Colon (tissue), 2 donors: ENCODE results near the gene PTPRM.

Experiments used
- FAIRE-seq: peaks from 2 replicates; lab custom pipeline; 2012; peaks lifted over from hg19 to GRCh38; lab: Jason Lieb, UNC
- donor health status: control.
- donor health status: control.

The PTPRM gene

DNA sequence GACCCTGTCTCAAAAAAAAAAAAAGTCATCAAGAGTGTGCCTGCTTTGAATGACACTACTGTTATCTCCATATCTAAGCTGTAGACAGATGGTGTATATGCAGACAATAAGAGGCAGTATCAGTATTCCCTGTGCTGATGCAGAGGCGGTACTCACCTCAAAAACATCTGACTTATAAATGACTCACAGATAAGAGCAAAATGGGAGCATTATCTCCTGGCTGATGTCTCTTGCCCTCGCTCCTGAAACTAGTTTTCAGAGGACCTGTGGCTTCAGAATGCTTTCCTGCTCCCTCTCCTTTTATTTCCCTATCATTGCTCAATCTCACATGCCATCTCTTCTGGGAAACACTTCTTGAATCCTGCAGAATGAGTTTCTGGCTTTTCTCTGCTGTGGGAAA, 289.6 kb downstream of the PTPRM start:
- FAIRE-seq: no peak

DNA sequence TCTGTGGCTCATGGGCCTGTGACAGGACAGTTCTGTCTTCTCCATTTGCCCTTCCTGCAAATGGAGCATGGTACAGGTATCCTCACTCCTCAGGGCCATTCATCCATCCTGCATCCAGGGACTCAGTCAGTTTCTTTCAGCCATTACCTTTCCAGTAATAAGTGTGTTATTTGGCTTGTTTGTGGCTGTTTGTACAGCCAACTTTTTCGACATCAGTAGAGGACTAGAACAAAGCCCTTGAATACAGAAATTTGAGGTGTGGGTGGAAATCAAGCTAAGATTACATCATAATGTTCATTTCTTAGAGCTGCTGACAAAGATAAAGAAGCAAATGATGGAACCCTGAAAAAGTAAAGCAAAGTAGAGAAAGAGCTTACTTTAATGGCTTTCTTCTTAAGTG, 290.4 kb downstream of the PTPRM start:
- FAIRE-seq: no peak

DNA sequence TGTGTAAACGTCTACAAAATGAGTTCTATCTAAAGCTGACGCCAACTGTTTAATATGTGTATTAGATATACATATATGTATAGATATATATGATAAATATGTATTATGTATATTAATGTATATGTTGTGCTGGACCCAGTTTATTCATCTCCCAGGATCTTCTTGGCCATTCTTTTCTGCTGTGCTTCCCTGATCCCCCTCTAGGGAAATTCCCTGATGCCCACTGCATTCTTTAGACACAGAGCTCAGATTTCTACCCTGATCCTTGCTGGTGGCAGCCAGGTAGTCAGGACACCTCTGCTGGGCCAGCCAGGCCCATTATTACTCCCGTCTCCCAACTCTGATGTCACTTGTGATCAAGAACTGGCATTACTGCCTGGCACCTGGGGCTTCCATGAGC, 292.0 kb downstream of the PTPRM start:
- FAIRE-seq: no peak

- no peak for FAIRE-seq
These were observed 303.1 kb downstream of the PTPRM start for GRCh38 chr18:7870266-7870665.

GRCh38 chr18:7870855-7871254, 303.7 kb downstream of the PTPRM start:
- FAIRE-seq: no peak

GRCh38 chr18:7871560-7872456, 304.7 kb downstream of the PTPRM start:
- no peak for FAIRE-seq

DNA sequence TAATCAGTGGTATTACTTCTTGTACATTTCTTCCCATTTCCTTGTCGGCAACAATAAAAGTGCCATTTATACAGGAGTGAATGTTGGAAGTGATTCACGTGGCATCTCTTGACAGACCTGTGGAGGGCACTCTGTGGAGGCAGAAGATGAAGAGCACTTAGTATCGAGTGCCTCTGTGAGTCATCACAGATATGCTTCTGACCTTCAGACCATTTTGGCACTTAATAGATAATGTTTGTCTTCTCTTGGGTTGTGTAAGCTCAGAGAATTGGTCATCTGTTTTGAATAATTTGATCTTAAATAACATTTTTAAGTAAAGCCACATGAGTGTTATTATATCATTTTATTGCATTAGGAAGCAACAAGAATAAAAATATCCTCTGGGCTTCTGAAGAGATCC, 305.5 kb downstream of the PTPRM start:
- FAIRE-seq: no peak

DNA sequence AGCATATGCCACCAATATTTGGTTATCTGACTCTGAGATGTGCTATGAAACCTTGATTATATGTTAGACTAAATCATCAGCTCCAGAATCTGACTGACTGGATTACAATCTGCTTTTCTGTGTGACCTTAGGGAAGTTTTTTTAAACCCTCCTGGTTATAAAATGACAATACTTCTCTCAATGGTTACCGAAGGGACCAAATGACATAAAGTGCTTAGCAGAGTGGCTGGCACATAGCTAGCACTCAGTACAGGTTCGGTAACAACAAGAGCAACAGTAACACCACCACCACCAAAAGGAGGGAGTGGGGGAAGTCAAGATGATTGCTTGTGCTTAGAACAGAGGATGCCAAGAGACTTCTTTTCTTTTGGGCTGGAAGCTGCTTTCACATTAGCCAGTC, 306.2 kb downstream of the PTPRM start:
- FAIRE-seq: no peak

DNA sequence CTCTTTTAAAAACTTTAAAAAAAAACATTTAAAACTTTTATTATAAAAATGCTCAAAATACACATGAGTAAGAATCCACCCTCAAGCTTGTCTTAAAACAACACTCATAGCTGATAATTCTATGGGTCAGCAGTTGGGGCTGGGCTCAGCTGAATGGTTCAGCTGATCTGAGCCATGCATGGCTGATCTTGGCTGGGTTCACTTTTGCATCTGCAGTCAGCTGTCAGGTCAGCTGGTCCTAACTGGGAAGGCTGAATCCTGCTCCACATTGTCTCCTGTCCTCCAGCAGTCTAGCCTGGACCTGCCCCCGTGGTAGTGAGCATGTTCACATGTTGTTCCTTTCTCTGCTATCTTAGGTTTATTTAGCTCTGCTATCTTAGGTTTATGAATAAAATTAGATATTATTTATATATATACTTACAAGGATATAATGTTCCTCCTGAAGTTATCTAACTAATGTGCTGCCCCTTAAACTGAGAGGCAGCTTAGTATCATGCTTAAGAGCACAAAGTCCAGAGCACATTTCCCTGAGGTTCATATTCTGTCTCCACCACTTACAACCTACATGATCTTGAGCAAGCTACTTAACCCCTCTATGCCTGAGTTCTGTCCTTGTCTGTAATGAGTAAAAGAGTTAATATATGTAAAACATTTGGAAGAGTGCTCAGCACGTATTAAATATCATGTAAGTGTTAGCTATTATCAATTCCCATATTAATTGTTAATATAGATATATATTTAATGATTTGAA, 309.4 kb downstream of the PTPRM start:
- no peak for FAIRE-seq

DNA sequence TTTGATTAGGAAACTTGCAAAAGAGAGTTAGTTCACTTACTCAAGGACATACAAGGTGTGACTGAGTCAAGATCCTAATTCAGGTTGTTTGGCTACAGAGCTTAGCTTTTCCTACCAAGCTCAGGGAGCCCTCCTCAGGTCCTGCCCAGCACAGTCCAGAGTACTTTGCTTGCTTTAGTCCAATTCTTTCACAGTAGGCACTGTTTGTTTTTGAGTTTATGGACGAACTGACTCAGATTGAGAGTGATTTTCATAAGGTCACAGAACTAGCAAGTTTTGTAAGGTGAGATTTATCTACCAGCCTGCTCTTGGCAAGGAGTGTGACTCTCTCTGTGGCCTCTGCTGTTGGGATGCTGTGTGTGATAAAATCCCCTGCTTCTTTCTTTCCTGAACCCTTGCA, 310.5 kb downstream of the PTPRM start:
- no peak for FAIRE-seq

DNA sequence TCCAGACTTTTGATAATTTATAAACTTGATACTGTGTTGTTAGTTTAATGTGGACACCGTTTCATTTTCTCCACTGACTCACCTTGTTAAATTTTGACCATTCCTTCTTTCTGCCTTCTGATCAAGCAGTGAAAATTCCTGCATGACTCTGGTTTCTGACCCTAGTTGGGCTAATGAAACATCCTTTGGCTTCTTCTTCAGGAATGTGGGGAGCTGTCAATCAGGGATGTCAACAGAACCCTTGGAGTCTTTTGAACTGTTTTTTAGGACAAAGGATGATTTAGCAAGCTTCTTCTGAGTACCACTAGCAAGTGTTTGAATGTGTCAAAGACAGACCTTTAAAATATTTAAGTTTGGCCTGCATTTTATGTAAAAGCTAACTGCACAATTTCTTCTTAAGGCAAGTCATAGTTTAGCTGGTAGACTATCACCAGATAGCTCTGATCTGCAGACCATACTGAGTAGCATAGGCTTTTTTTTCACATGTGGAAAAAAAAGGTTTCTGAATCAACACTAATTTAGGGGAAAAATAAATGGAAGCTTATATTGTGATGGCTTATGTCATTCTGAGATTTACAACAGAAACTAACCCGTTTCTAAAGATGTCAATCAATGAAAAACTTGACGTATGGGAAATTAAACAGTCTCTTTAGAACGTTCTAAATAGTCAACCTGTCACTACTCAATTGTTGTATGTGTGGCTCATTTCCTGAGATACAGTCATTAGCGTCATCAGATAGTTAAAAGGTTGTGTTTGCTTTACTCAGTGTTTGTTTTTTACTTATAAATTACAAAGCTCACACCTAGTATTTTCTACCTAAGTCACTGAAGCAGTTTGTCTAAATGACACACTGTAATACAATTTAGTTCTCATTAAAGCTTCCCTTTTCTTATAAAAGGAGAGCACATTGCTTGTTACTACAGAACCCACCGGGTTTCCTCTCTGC, 311.4 kb downstream of the PTPRM start:
- no peak for FAIRE-seq

GRCh38 chr18:7879717-7880116, 312.6 kb downstream of the PTPRM start:
- no peak for FAIRE-seq

DNA sequence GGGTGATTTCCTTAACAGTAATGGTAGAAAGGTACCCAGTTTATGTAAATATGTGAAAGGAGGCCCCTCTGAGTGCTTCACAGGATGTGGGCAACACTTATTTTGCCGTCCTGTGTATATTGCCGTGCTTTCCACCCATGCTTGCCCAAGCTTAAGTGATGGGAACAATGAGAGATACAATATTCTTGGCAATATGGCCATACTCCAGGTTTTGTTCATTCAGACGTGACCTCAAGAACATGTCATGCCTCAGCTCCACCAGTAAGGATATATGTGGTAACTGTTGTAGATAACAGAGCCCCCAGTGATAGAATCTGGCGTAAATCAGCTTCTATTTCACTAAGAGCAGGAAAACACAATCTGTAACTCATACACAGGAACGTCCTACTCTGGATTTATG, 318.7 kb downstream of the PTPRM start:
- FAIRE-seq: no peak

GRCh38 chr18:7886436-7886835, 319.3 kb downstream of the PTPRM start:
- no peak for FAIRE-seq

DNA sequence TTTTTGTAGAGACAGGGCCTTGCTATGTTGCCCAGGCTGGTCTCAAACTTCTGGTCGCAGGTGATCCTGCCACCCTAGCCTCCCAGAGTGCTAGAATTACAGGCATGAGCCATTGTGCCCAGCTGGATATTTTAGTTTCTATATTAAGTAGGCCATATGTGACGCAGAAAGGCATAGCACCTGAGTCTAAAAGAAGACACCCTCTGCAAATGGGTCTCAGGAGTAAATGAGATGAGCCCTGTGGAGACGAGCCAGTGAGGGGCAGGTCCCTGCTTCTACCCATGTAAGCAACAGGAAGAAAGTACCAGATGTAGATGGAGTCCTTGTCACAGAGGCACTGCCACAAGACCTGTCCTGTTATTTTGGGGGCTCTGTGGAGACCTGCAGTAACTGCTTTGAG, 322.4 kb downstream of the PTPRM start:
- FAIRE-seq: no peak

GRCh38 chr18:7890075-7890474, 323.0 kb downstream of the PTPRM start:
- no peak for FAIRE-seq

GRCh38 chr18:7892556-7892955, 325.4 kb downstream of the PTPRM start:
- no peak for FAIRE-seq

- no peak for FAIRE-seq
These were observed 327.5 kb downstream of the PTPRM start for GRCh38 chr18:7894592-7894991.

- no peak for FAIRE-seq
These were observed 328.2 kb downstream of the PTPRM start for GRCh38 chr18:7895346-7895745.

DNA sequence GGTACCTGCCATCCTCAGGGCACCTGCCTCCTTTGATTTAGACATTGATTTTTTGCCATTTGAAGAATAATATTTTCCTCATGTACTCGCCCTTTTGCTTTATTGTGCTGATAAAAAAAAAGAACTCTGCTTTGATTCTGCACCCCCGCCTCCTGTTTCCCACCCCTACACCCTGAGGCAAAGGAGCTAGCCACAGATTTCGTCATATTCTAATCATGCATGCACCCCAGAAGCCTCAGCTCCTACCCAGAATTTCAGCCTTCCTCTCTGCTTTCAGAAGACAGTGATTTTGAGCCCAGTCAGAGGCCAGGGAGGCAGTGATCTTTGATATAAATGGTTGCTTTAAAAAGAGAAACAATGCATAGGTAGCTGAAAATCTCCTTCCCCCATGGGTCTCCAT, 329.0 kb downstream of the PTPRM start:
- FAIRE-seq: no peak

DNA sequence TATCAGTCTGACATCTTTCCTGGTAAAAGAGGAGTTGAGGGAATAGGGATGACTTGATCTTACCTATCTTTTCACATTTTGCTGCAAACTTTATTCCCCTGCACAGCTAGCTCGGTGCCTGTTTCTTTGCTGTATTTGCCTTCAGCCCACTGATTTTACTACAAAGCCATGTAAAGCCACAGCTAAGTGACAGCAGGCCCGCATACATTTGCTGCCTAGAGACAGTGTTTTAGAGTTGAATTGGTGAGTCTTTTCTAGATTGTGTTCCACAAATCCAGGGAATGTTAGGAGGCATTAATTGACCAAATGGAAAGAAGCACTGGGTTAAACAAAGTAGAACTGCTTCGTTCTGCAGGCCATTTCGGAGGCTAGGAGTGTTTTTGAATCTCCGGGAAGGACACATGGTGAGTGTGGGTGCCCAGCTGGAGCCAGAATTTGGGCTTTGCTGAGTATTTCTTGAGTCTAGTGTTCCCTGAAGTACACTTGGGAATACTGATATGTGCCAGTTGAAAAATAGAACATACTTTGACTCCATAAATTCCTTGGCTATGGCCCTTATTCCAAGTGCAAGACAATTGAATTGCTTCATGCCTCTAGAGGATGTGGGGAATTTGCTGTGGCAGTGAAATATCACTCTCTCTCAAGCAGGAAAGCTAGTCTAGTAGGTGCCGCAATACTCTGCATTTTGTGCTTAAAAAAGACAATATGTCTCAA, 329.8 kb downstream of the PTPRM start:
- no peak for FAIRE-seq

DNA sequence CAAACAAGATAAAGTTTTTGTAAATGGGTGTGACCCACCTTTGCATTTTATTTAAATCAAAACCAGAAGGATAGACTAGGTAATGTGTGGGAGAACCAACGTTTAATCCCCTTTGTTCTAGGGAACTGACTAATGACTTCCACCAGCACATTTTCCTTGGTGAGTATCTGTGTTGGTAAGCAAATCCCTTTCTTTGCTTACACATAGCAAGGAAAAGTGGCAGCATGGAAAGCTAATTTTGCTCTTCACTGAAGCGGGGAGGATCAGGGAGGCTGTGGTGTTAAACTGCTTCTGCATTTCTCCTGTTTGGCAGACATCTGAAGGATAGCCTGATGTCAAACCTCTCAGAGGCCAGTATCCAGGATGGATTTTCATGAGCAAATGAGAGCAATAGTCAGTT, 331.1 kb downstream of the PTPRM start:
- FAIRE-seq: no peak
